ENCODE measurements around the gene HIP1. TPM values are rescaled to one million over a fixed set of nuclear protein-coding genes. Genes with fewer than 3 reads are reported as not detected.

Gene HIP1
- total RNA-seq, 2 experiments from 2014 or later = 5.2 to 5.6 TPM

DNA sequence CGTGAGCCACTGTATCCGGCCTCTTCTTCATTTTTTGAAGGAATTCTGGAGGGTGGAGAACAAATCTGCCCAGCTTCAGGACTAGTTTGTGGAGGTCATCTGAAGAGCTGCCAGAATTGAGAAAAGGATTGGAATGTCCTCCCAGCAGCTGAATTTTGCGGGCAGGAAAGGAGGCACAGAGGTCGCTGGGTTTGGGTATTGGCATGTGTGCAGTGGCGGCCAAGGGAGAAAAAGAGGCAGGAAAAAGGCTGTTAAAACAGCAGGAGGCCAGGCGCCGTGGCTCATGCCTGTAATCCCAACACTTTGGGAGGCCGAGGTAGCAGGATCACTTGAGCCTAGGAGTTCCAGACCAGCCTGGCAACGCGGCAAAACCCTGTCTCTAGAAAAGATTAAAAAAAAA, 80.4 kb downstream of the HIP1 start:
- Mint-ChIP-seq H3K4me3 (no peak overlapping the region), H3K9me3 (no peaks in the 10 kb centered on the region), H3K36me3 (ENCODE audit: low read depth) (no peaks in the 10 kb centered on the region), H3K4me1 (ENCODE audit: low read depth) (no peaks in the 10 kb centered on the region), H3K27ac (no peak overlapping the region), H3K27me3 (no peaks in the 10 kb centered on the region)
- no peak for ATAC-seq
- DNase-seq = no peak
- TF ChIP-seq, protein P1, sequence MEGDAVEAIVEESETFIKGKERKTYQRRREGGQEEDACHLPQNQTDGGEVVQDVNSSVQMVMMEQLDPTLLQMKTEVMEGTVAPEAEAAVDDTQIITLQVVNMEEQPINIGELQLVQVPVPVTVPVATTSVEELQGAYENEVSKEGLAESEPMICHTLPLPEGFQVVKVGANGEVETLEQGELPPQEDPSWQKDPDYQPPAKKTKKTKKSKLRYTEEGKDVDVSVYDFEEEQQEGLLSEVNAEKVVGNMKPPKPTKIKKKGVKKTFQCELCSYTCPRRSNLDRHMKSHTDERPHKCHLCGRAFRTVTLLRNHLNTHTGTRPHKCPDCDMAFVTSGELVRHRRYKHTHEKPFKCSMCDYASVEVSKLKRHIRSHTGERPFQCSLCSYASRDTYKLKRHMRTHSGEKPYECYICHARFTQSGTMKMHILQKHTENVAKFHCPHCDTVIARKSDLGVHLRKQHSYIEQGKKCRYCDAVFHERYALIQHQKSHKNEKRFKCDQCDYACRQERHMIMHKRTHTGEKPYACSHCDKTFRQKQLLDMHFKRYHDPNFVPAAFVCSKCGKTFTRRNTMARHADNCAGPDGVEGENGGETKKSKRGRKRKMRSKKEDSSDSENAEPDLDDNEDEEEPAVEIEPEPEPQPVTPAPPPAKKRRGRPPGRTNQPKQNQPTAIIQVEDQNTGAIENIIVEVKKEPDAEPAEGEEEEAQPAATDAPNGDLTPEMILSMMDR (IDR thresholded peaks at IDR 0.05) = no peak
- ChIA-PET POLR2A (no interaction called here), CTCF (no interaction called here)
- intact Hi-C loops (cut with micrococcal nuclease) = no loop called here

DNA sequence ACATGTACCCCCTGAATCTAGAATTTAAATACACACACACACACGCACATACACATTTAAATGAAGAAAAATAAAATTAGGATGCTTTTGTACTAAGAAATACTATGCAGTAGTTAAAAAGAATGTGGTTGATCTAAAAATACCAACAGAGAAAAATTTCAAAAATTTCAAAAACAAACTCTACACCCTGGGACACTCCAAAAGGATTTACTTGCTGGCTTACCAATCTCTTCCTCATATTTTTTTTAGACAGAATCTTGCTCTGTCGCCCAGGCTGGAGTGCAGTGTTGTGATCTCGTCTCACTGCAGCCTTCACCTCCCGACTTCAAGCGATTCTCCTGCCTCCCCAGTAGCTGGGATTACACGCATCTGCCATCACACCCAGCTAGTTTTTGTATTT, 80.9 kb downstream of the HIP1 start:
- Mint-ChIP-seq H3K27ac (no peak overlapping the region), H3K27me3 (no peaks in the 10 kb centered on the region), H3K36me3 (ENCODE audit: low read depth) (no peaks in the 10 kb centered on the region), H3K9me3 (no peaks in the 10 kb centered on the region), H3K4me3 (no peak overlapping the region), H3K4me1 (ENCODE audit: low read depth) (no peaks in the 10 kb centered on the region)
- TF ChIP-seq, protein P1 (IDR thresholded peaks at IDR 0.05) = no peak
- intact Hi-C loops (cut with micrococcal nuclease) = no loop called here
- ATAC-seq (no peak), DNase-seq (no peak)
- ChIA-PET POLR2A (no interaction called here), CTCF (no interaction called here)

DNA sequence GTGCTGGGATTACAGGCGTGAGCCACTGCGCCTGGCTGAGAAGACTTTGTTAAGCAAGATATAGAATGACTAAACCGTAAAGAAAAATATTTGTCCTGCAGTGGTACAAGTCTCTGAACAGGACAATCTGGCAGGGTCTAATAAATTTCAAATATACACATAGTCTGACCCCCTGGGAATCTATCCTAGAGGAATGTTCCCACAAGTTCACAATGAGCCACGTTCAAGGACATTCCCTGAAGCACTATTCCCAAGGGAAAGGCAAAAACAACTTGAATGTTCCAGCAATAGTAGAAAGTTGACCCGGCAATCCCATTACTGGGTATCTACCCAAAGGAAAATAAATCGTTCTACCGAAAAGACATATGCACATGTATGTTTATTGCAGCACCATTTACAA, 82.0 kb downstream of the HIP1 start:
- TF ChIP-seq, protein P1 (IDR thresholded peaks at IDR 0.05) = no peak
- POLR2A ChIA-PET = no interaction called here
- no peaks in the 10 kb centered on the region for H3K9me3 Mint-ChIP-seq
- H3K4me3 Mint-ChIP-seq = no peak overlapping the region
- H3K27me3 Mint-ChIP-seq = no peaks in the 10 kb centered on the region
- no peaks in the 10 kb centered on the region for H3K4me1 Mint-ChIP-seq (ENCODE audit: low read depth)
- ATAC-seq (no peak), DNase-seq (no peak)
- intact Hi-C loops (cut with micrococcal nuclease) = no loop called here
- CTCF ChIA-PET = no interaction called here
- H3K36me3 Mint-ChIP-seq (ENCODE audit: low read depth) = no peaks in the 10 kb centered on the region
- H3K27ac Mint-ChIP-seq = no peak overlapping the region

DNA sequence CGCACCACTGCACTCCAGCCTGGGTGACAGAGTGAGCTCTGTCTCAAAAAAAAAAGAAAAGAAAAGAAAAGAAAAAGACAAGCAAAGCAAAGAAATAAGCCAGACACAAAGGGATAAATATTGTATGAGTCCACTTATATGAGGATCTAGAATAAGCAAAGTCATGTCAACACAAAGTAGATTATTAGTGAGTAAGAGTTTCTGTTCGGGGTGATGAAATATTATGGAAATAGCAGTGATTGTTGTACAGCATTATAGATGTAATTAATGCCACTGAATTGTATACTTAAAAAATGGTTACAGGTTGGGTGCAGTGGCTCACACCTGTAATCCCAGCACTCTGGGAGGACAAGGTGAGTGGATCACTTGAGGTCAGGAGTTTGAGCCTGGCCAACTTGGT, 83.2 kb downstream of the HIP1 start:
- no peaks in the 10 kb centered on the region for H3K36me3 Mint-ChIP-seq (ENCODE audit: low read depth)
- no peaks in the 10 kb centered on the region for H3K27me3 Mint-ChIP-seq
- H3K9me3 Mint-ChIP-seq = no peaks in the 10 kb centered on the region
- intact Hi-C loops (cut with micrococcal nuclease) = no loop called here
- no peak overlapping the region for H3K27ac Mint-ChIP-seq
- H3K4me1 Mint-ChIP-seq (ENCODE audit: low read depth) = no peaks in the 10 kb centered on the region
- no peak overlapping the region for H3K4me3 Mint-ChIP-seq
- TF ChIP-seq, protein P1 (IDR thresholded peaks at IDR 0.05) = no peak
- CTCF ChIA-PET = no interaction called here
- DNase-seq (no peak), ATAC-seq (no peak)
- POLR2A ChIA-PET = no interaction called here

DNA sequence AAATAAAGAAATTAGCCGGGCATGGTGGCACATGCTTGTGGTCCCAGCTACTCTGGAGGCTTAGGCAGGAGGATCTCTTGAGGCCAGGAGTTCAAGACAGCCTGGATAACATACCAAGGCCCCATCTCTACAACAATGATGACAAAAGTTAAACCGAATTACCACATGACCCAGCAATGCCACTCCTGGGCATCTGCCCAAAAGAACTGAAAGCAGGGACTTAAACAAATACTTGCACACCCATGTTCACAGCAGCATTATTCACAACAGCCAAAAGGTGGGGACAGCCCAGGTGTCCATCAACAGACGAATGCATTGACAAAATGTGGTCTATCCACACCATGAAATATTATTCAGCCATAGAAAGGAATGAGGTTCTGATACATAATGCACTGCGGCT, 83.9 kb downstream of the HIP1 start:
- Mint-ChIP-seq H3K4me1 (ENCODE audit: low read depth) (no peaks in the 10 kb centered on the region), H3K9me3 (no peaks in the 10 kb centered on the region)
- intact Hi-C loops (cut with micrococcal nuclease) = no loop called here

More for the DNA sequence above, 83.9 kb downstream of the HIP1 start:
- TF ChIP-seq, protein P1 (IDR thresholded peaks at IDR 0.05) = no peak
- Mint-ChIP-seq H3K27me3 (no peaks in the 10 kb centered on the region), H3K36me3 (ENCODE audit: low read depth) (no peaks in the 10 kb centered on the region), H3K4me3 (no peak overlapping the region), H3K27ac (no peak overlapping the region)
- no peak for DNase-seq
- no peak for ATAC-seq
- POLR2A ChIA-PET = interaction anchor here (0.6 kb wide), 1 partner anchor 95 kb away, joined by 3 read pairs; no protein-coding TSS in a partner anchor
- CTCF ChIA-PET = no interaction called here

All from activated CD8-positive, alpha-beta T cell treated with anti-CD3 and anti-CD28 coated beads for 36 hours (primary cell).